ENCODE measurements around the gene RPS6KC1.

DNA sequence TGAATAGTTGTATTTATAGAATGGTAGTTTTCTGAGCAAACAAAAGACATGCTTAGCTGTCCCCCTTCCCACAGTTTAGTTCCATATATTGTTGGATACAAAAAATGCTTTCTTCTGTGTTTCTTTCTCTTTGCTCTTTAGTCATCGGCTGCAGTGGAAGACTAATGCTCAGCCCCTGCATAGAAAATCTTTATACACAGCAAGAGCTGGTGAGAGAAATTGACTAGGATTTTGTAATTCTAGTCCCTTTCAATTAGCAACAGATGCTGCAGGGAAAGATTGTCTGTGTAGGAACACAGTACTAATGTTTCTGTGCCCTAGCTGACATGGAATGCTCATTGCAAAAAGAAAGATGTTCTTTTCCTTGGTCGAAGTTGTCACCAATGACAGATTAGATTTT lies 200.9 kb downstream of the RPS6KC1 start:
- TF ChIP-seq, protein P1, sequence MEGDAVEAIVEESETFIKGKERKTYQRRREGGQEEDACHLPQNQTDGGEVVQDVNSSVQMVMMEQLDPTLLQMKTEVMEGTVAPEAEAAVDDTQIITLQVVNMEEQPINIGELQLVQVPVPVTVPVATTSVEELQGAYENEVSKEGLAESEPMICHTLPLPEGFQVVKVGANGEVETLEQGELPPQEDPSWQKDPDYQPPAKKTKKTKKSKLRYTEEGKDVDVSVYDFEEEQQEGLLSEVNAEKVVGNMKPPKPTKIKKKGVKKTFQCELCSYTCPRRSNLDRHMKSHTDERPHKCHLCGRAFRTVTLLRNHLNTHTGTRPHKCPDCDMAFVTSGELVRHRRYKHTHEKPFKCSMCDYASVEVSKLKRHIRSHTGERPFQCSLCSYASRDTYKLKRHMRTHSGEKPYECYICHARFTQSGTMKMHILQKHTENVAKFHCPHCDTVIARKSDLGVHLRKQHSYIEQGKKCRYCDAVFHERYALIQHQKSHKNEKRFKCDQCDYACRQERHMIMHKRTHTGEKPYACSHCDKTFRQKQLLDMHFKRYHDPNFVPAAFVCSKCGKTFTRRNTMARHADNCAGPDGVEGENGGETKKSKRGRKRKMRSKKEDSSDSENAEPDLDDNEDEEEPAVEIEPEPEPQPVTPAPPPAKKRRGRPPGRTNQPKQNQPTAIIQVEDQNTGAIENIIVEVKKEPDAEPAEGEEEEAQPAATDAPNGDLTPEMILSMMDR (IDR thresholded peaks at IDR 0.05; ENCODE audit: low read length), result no peak
- TF ChIP-seq EZH2 (IDR thresholded peaks at IDR 0.05; ENCODE audit: borderline replicate concordance, low read length), result no peak

Data from OCI-LY1 (cell line).